GM10847 (cell line): ENCODE data around the gene DNASE1L2.

Experiments used
- POLR2A ChIP-seq: IDR thresholded peaks from 2 replicates; pipeline ENCODE4 v1.6.1; 2011; ENCODE audit not compliant: insufficient read length; ENCODE audit errors: extremely low read depth

The DNASE1L2 gene

GRCh38 chr16:2238838-2239675 is 2.8 kb downstream of the DNASE1L2 start:
- TF ChIP-seq POLR2A: no peak

- no peak for TF ChIP-seq POLR2A
Observed at GRCh38 chr16:2242598-2242997, 6.4 kb downstream of the DNASE1L2 start.

GRCh38 chr16:2243031-2243528 is 6.8 kb downstream of the DNASE1L2 start:
- TF ChIP-seq POLR2A: no peak

- no peak for TF ChIP-seq POLR2A
Observed at GRCh38 chr16:2243781-2244180, 7.5 kb downstream of the DNASE1L2 start.

- TF ChIP-seq POLR2A: no peak
Observed at GRCh38 chr16:2244301-2244700, 8.1 kb downstream of the DNASE1L2 start.

- no peak for TF ChIP-seq POLR2A
Observed at GRCh38 chr16:2244926-2245795, 8.9 kb downstream of the DNASE1L2 start.

- no peak for TF ChIP-seq POLR2A
Observed at GRCh38 chr16:2246301-2246885, 10.1 kb downstream of the DNASE1L2 start.

- TF ChIP-seq POLR2A: no peak
Observed at GRCh38 chr16:2250652-2251295, 14.5 kb downstream of the DNASE1L2 start.

- peak; percentile 79 for TF ChIP-seq POLR2A
Observed at GRCh38 chr16:2251296-2252111, 15.3 kb downstream of the DNASE1L2 start, which contains the start of gene ECI1. Gene ECI1, minus strand, starts transcription at chr16:2251587. Its CDS starts 21 bp downstream, at chr16:2251566.

GRCh38 chr16:2252806-2253148 is 16.5 kb downstream of the DNASE1L2 start:
- no peak for TF ChIP-seq POLR2A

GRCh38 chr16:2253293-2253692 is 17.0 kb downstream of the DNASE1L2 start:
- no peak for TF ChIP-seq POLR2A

GRCh38 chr16:2256531-2257140 is 20.4 kb downstream of the DNASE1L2 start:
- TF ChIP-seq POLR2A: no peak

GRCh38 chr16:2257726-2258125 is 21.5 kb downstream of the DNASE1L2 start:
- no peak for TF ChIP-seq POLR2A

GRCh38 chr16:2260250-2260649 is 24.0 kb downstream of the DNASE1L2 start:
- no peak for TF ChIP-seq POLR2A
